A673 (cell line): ENCODE data around the gene SPINK4. TPM values are rescaled to one million over a fixed set of nuclear protein-coding genes. Genes with fewer than 3 reads are reported as not detected.

Experiments used
- BruUV-seq: library from RNA; stranded (reverse); fragments of 400-500 nt; replicated peaks from 2 replicates; lab custom pipeline; 2021; lab: Mats Ljungman, UMichigan
- CTCF ChIA-PET: fragments of 300-600 bp; sonication (Branson Sonifier 250); formaldehyde crosslinking; loops from one replicate; lab custom pipeline; 2022; ENCODE audit warnings: antibody characterized with exemption; lab: Charles Lee
- POLR2A ChIA-PET: fragments of 300-600 bp; sonication (Branson Sonifier 250); formaldehyde crosslinking; loops from one replicate; lab custom pipeline; 2022; ENCODE audit warnings: antibody characterized with exemption; ENCODE audit not compliant: low non-redundant PET; lab: Charles Lee
- DNase-seq: peaks from one replicate; pipeline ENCODE4 v3.0.0-alpha.2; 2015; ENCODE audit warnings: low spot score
- H3K27ac ChIP-seq: fragments of 200-600 bp; sonication (generic); 2 replicates; pipeline ENCODE4 v1.5.1; 2016; ENCODE audit warnings: mixed run types, low read depth, mild to moderate bottlenecking, mixed read lengths, antibody characterized with exemption, low read length; ENCODE audit not compliant: poor library complexity, severe bottlenecking
- H3K27me3 ChIP-seq: fragments of 200-600 bp; sonication (generic); replicated peaks from 2 replicates; pipeline ENCODE4 v1.6.1; 2017; ENCODE audit warnings: mixed run types, low read depth, mild to moderate bottlenecking, mixed read lengths, antibody characterized with exemption, low read length; ENCODE audit not compliant: insufficient read depth, poor library complexity
- H3K36me3 ChIP-seq: fragments of 200-600 bp; sonication (generic); 2 replicates; pipeline ENCODE4 v1.6.1; 2016; ENCODE audit warnings: mixed run types, mild to moderate bottlenecking, mixed read lengths, antibody characterized with exemption, low read length; ENCODE audit not compliant: insufficient read depth, poor library complexity, severe bottlenecking
- H3K4me1 ChIP-seq: fragments of 200-600 bp; sonication (generic); 2 replicates; pipeline ENCODE4 v1.6.1; 2017; ENCODE audit warnings: mixed run types, mild to moderate bottlenecking, mixed read lengths, antibody characterized with exemption, low read length; ENCODE audit not compliant: insufficient read depth, poor library complexity, severe bottlenecking
- H3K4me3 ChIP-seq: fragments of 200-600 bp; sonication (generic); 2 replicates; pipeline ENCODE4 v1.5.1; 2016; ENCODE audit warnings: low read depth, mixed run types, mild to moderate bottlenecking, mixed read lengths, low read length; ENCODE audit not compliant: poor library complexity, severe bottlenecking
- H3K9me3 ChIP-seq: fragments of 200-600 bp; sonication (generic); 2 replicates; pipeline ENCODE4 v1.6.1; 2016; ENCODE audit warnings: mixed run types, low read depth, mild to moderate bottlenecking, mixed read lengths, antibody characterized with exemption, low read length; ENCODE audit not compliant: poor library complexity, severe bottlenecking
- CTCF ChIP-seq: fragments of 300-800, 200-600 bp; sonication (generic); conservative IDR thresholded peaks from 2 replicates; pipeline ENCODE4 v1.5.1; 2017; ENCODE audit warnings: low read depth, mild to moderate bottlenecking, antibody characterized with exemption, low read length, moderate library complexity, mixed read lengths
- EZH2 ChIP-seq: fragments of 200-600 bp; sonication (generic); IDR thresholded peaks from 2 replicates; pipeline ENCODE4 v1.6.1; 2017; ENCODE audit warnings: borderline replicate concordance, low read depth, mild to moderate bottlenecking, mixed read lengths, antibody characterized with exemption, low read length; ENCODE audit not compliant: poor library complexity, severe bottlenecking
- intact Hi-C: fragments of 100-400 bp; cut with micrococcal nuclease; formaldehyde crosslinking; loops from one replicate; pipeline ENCODE4 v1.10.0; 2022; ENCODE audit not compliant: unreplicated experiment
- total RNA-seq: library from RNA; stranded (reverse); gene quantifications from 2 replicates; pipeline ENCODE4 v1.2.3, GENCODE V29; 2021

The SPINK4 gene
- total RNA-seq, 1 experiment from 2014 or later: not detected

- Histone ChIP-seq H3K4me1 (no peaks in the 10 kb centered on the region), H3K27ac (no peak overlapping the region), H3K4me3 (no peak overlapping the region), H3K27me3 (no peaks in the 10 kb centered on the region), H3K36me3 (peaks cover 70% of the 10 kb centered on the region), H3K9me3 (no peaks in the 10 kb centered on the region)
- no TSS peak for BruUV-seq
- no peak for DNase-seq
- ChIA-PET POLR2A (no interaction called here), CTCF (no interaction called here)
- TF ChIP-seq CTCF: no peak
- TF ChIP-seq EZH2: no peak
- intact Hi-C loops: no loop called here
Measured at GRCh38 chr9:33255014-33255413, 15.0 kb downstream of the SPINK4 start.

DNA sequence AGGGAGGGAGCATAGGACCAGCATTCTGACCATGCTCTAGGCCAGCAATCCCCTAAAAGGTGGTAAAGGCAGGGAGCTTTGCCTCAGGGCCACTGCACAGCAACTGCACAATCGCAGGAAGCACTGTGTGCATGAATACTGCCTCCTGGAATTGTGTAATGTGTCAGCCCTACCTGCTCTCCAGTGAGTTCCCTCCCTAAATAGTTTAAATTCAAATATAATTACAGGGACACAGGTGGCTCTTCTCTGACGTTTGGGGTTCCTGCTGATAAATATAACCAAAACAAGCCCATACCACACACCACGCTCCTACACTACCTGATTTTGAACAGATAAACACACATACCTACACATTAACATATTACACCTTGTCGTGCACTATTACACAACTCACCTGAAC is 15.5 kb downstream of the SPINK4 start:
- TF ChIP-seq CTCF: no peak
- TF ChIP-seq EZH2: no peak
- intact Hi-C loops: no loop called here
- POLR2A ChIA-PET: no interaction called here
- H3K4me3 ChIP-seq: no peak overlapping the region
- CTCF ChIA-PET: no interaction called here
- H3K9me3 ChIP-seq: no peaks in the 10 kb centered on the region
- H3K27me3 ChIP-seq: no peaks in the 10 kb centered on the region
- peaks cover 75% of the 10 kb centered on the region for H3K36me3 ChIP-seq
- no peak overlapping the region for H3K27ac ChIP-seq
- H3K4me1 ChIP-seq: no peaks in the 10 kb centered on the region
- BruUV-seq: no TSS peak
- DNase-seq: no peak

DNA sequence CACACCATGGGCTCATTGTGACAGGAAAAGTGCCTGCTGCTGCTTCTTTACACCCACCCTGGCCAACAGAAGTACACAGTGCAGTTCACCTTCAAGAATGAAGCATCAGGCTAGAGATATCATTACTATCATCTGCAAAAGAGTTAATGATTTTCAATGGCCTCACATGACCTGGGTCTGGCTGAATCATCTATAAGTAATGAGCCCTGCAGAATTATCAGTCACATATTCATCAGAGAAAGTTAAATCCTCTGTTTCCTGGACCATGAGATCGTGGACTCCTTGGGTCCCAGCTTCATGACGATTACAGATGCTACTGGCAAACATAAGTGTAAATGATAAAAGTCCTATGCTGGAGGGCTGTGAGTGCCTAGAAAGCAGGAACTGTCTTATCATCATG is 16.3 kb downstream of the SPINK4 start:
- CTCF ChIA-PET: no interaction called here
- no TSS peak for BruUV-seq
- H3K4me1 ChIP-seq: no peaks in the 10 kb centered on the region

More for the DNA sequence above, 16.3 kb downstream of the SPINK4 start:
- H3K36me3 ChIP-seq: peaks cover 83% of the 10 kb centered on the region
- H3K9me3 ChIP-seq: no peaks in the 10 kb centered on the region
- H3K4me3 ChIP-seq: no peak overlapping the region
- POLR2A ChIA-PET: no interaction called here
- intact Hi-C loops: no loop called here
- H3K27ac ChIP-seq: no peak overlapping the region
- TF ChIP-seq CTCF (no peak), EZH2 (no peak)
- DNase-seq: no peak
- H3K27me3 ChIP-seq: no peaks in the 10 kb centered on the region
